ENCODE results near the gene PHF1. TPM values are rescaled to one million over a fixed set of nuclear protein-coding genes. Genes with fewer than 3 reads are reported as not detected.

PHF1 gene
- total and polyA plus RNA-seq, 2 of the 4 experiments (the other 2 are of a cell fraction), result 9.0 to 47.2 TPM

DNA sequence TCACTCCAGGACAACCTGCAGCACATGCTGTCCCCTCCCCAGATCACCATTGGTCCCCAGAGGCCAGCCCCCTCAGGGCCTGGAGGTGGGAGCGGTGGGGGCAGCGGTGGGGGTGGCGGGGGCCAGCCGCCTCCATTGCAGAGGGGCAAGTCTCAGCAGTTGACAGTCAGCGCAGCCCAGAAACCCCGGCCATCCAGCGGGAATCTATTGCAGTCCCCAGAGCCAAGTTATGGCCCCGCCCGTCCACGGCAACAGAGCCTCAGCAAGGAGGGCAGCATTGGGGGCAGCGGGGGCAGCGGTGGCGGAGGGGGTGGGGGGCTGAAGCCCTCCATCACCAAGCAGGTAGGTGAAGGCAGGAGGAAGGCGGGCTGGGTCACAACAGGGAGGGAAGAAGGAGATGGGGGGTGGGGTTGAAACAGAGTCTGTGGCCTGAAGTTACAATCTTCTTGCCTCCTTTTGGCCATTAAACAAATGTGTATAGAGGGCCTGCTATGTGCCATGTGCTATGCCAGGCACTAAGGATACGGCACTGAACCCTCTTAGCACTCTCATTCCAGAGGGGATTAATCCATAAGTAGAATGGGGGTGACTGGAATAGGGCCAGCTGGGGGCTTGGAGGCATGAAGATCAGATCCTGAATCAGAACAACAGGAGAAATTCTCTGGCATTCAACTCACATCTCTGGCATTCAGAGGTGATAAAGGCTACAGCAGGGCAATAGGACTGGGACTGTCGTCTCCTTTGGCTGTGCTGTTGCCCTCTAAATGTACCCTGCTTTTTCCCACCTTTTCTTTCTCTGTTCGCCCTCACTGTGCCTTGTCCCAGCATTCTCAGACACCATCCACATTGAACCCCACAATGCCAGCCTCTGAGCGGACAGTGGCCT lies 33.0 kb downstream of the PHF1 start:
- no peak overlapping the region for H3K14ac ChIP-seq (replicated peaks; ENCODE audit: low read depth, low read length)
- H3K56ac ChIP-seq (ENCODE audit: extremely low read depth, insufficient read depth, low read length), result no peak overlapping the region
- no peak overlapping the region for H4K91ac ChIP-seq (ENCODE audit: insufficient read depth, low read depth, low read length)
- no peaks in the 10 kb centered on the region; the same call in 1 of the 2 replicates for H3K9me1 ChIP-seq (ENCODE audit: insufficient read depth, low read length)
- H3K18ac ChIP-seq (ENCODE audit: low read depth, low read length), result no peak overlapping the region
- H3K9me3 ChIP-seq (ENCODE audit: control insufficient read depth, insufficient read depth, low read length), result no peaks in the 10 kb centered on the region
- H2AFZ ChIP-seq (replicated peaks; ENCODE audit: low read length, poor library complexity), result no peak overlapping the region
- H2AK5ac ChIP-seq (ENCODE audit: low read depth, low read length), result no peak overlapping the region
- H3K4me3 ChIP-seq (ENCODE audit: insufficient read depth, low read depth, low read length), result no peak overlapping the region
- dilution Hi-C loops (cut with HindIII; ENCODE audit: low sequenced_read_pairs, unreplicated experiment) (no loop called here), in situ Hi-C loops (cut with MboI; ENCODE audit: low sequenced_read_pairs) (no loop called here), intact Hi-C loops (cut with micrococcal nuclease) (no loop called here)
- no peak overlapping the region for H3K23ac ChIP-seq (ENCODE audit: low read depth, low read length)
- H4K8ac ChIP-seq (ENCODE audit: low read depth in 2 of 2, low read length in 2 of 2), result no peak overlapping the region
- ATAC-seq (ENCODE audit: low read depth) (no peak), DNase-seq (no peak)
- ChIA-PET POLR2A (ENCODE audit: unreplicated experiment) (no interaction called here), CTCF (no interaction called here)
- H3K4ac ChIP-seq (ENCODE audit: low read depth, low read length), result no peak overlapping the region
- no peak overlapping the region for H3K9ac ChIP-seq (ENCODE audit: low read depth, low read length)
- no peak overlapping the region for H2BK20ac ChIP-seq (ENCODE audit: low read depth, low read length)
- 87% methylated on average over 3 of the region's 18 CpGs; no CpG with 5 or more reads in 1 of the 2 experiments for WGBS, 2 experiments (ENCODE audit: extremely low coverage in 2 of 2, insufficient read length in 1 of 2)
- no peak overlapping the region for H3K4me2 ChIP-seq (ENCODE audit: low read depth, low read length)
- no peak overlapping the region for H4K5ac ChIP-seq (ENCODE audit: low read depth, low read length)
- no peak overlapping the region for H3K27ac ChIP-seq (ENCODE audit: insufficient read depth, low read length)
- BruUV-seq (replicated peaks), result no TSS peak
- H3K36me3 ChIP-seq (ENCODE audit: control insufficient read depth, insufficient read depth, low read length), result peaks cover 73% of the 10 kb centered on the region
- no peaks in the 10 kb centered on the region; the same call in 1 of the 2 replicates for H4K20me1 ChIP-seq (ENCODE audit: insufficient read depth, low read length)
- H2AK9ac ChIP-seq (replicated peaks; ENCODE audit: low read depth, low read length, poor library complexity), result no peak overlapping the region
- peaks cover under 1 to 2% of the 10 kb centered on the region in 2 experiments; a peak in 2 of 4 replicates for H3K79me1 ChIP-seq (ENCODE audit: low read depth in 1 of 2, low read length in 2 of 2)
- H2BK5ac ChIP-seq (ENCODE audit: low read depth, low read length, poor library complexity, severe bottlenecking), result no peak overlapping the region
- no peak overlapping the region for H2BK15ac ChIP-seq (ENCODE audit: low read depth, low read length)
- no peaks in the 10 kb centered on the region for H3K27me3 ChIP-seq (ENCODE audit: control insufficient read depth, insufficient read depth, low read length)
- H2BK120ac ChIP-seq (ENCODE audit: low read depth, low read length), result no peak overlapping the region
- H3K4me1 ChIP-seq (ENCODE audit: control insufficient read depth, insufficient read depth, low read length), result no peaks in the 10 kb centered on the region
- TF ChIP-seq SMC3 (IDR thresholded peaks at IDR 0.05; ENCODE audit: low read depth, low read length) (no peak), BHLHE40 (IDR thresholded peaks at IDR 0.05; ENCODE audit: low read depth, low read length) (no peak), MAZ (IDR thresholded peaks at IDR 0.05; ENCODE audit: borderline replicate concordance, low read depth, low read length) (no peak), CHD1 (IDR thresholded peaks at IDR 0.05; ENCODE audit: low read depth, low read length) (no peak), FOS (IDR thresholded peaks at IDR 0.05; ENCODE audit: low read depth, low read length) (no peak), ELK1 (IDR thresholded peaks at IDR 0.05; ENCODE audit: borderline replicate concordance, low read depth, low read length) (no peak), POLR2A (IDR thresholded peaks at IDR 0.05; ENCODE audit: low read depth, low read length) (no peak), RAD21 (IDR thresholded peaks at IDR 0.05; ENCODE audit: low read length) (no peak), RCOR1 (IDR thresholded peaks at IDR 0.05; ENCODE audit: insufficient replicate concordance, low read length) (no peak), RFX5 (IDR thresholded peaks at IDR 0.05; ENCODE audit: low read depth, low read length) (no peak), NFE2L2 (IDR thresholded peaks at IDR 0.05; ENCODE audit: low read depth, low read length) (no peak), CEBPB (IDR thresholded peaks at IDR 0.05; ENCODE audit: low read depth, low read length) (no peak), MXI1 (IDR thresholded peaks at IDR 0.05; ENCODE audit: borderline replicate concordance, low read depth, low read length) (no peak)
- TF ChIP-seq, protein P1, sequence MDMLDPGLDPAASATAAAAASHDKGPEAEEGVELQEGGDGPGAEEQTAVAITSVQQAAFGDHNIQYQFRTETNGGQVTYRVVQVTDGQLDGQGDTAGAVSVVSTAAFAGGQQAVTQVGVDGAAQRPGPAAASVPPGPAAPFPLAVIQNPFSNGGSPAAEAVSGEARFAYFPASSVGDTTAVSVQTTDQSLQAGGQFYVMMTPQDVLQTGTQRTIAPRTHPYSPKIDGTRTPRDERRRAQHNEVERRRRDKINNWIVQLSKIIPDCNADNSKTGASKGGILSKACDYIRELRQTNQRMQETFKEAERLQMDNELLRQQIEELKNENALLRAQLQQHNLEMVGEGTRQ (IDR thresholded peaks at IDR 0.05; ENCODE audit: low read depth, low read length), result no peak
- TF ChIP-seq, protein P2, sequence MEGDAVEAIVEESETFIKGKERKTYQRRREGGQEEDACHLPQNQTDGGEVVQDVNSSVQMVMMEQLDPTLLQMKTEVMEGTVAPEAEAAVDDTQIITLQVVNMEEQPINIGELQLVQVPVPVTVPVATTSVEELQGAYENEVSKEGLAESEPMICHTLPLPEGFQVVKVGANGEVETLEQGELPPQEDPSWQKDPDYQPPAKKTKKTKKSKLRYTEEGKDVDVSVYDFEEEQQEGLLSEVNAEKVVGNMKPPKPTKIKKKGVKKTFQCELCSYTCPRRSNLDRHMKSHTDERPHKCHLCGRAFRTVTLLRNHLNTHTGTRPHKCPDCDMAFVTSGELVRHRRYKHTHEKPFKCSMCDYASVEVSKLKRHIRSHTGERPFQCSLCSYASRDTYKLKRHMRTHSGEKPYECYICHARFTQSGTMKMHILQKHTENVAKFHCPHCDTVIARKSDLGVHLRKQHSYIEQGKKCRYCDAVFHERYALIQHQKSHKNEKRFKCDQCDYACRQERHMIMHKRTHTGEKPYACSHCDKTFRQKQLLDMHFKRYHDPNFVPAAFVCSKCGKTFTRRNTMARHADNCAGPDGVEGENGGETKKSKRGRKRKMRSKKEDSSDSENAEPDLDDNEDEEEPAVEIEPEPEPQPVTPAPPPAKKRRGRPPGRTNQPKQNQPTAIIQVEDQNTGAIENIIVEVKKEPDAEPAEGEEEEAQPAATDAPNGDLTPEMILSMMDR (conservative IDR thresholded peaks at IDR 0.05; ENCODE audit: low read depth, low read length), result no peak
